ENCODE measurements around the gene SV2C.

The SV2C gene

GRCh38 chr5:76386360-76386759, 303.2 kb downstream of the SV2C start:
- DNase-seq: no peak

- no peak for DNase-seq
Measured at GRCh38 chr5:76388236-76388635, 305.1 kb downstream of the SV2C start.

- no peak for DNase-seq
Measured at GRCh38 chr5:76388791-76389512, 305.8 kb downstream of the SV2C start.

GRCh38 chr5:76389513-76390154, 306.5 kb downstream of the SV2C start:
- DNase-seq: no peak

- DNase-seq: no peak
Measured at GRCh38 chr5:76391014-76391413, 307.8 kb downstream of the SV2C start.

- no peak for DNase-seq
Measured at GRCh38 chr5:76393035-76393680, 310.0 kb downstream of the SV2C start.

GRCh38 chr5:76397200-76397599, 314.0 kb downstream of the SV2C start:
- no peak for DNase-seq

- no peak for DNase-seq
Measured at GRCh38 chr5:76399268-76399667, 316.1 kb downstream of the SV2C start.

- DNase-seq: no peak
Measured at GRCh38 chr5:76400466-76400865, 317.3 kb downstream of the SV2C start.

GRCh38 chr5:76401801-76402250, 318.6 kb downstream of the SV2C start:
- no peak for DNase-seq

- DNase-seq: no peak
Measured at GRCh38 chr5:76402251-76402885, 319.2 kb downstream of the SV2C start.

GRCh38 chr5:76402886-76403765, 319.9 kb downstream of the SV2C start, which contains the start of gene IQGAP2:
IQGAP2 (plus strand) TSS chr5:76403285; CDS start chr5:76403546, 261 bp downstream.
- DNase-seq: no peak

Data from NCI-H2171 (cell line).